Vagina (tissue), 2 donors: ENCODE measurements around the gene BSND.

Experiments used
- CTCF ChIP-seq, 3 experiments: fragments of 450-650 bp in 2 of 3; fragments of 200-600 bp in 1 of 3; sonication (generic) in 1 of 3; IDR thresholded peaks; one replicate each; pipeline ENCODE4 v1.5.1; 2017 to 2019; ENCODE audit warnings: antibody characterized with exemption in 3 of 3, mild to moderate bottlenecking in 2 of 3, moderate library complexity in 2 of 3
- POLR2A ChIP-seq, 2 donors: fragments of 450-650 bp; IDR thresholded peaks; one replicate each; pipeline ENCODE4 v1.6.1; 2017; ENCODE audit warnings: antibody characterized with exemption in 2 of 2, mild to moderate bottlenecking in 2 of 2, moderate library complexity in 2 of 2
- POLR2AphosphoS5 ChIP-seq, 2 donors: sonication (generic); formaldehyde crosslinking; IDR thresholded peaks; one replicate each; pipeline ENCODE4 v1.9.0; 2017; ENCODE audit warnings: antibody characterized with exemption in 2 of 2, mild to moderate bottlenecking in 2 of 2, low read depth in 1 of 2; ENCODE audit not compliant: insufficient read depth in 1 of 2

DNA sequence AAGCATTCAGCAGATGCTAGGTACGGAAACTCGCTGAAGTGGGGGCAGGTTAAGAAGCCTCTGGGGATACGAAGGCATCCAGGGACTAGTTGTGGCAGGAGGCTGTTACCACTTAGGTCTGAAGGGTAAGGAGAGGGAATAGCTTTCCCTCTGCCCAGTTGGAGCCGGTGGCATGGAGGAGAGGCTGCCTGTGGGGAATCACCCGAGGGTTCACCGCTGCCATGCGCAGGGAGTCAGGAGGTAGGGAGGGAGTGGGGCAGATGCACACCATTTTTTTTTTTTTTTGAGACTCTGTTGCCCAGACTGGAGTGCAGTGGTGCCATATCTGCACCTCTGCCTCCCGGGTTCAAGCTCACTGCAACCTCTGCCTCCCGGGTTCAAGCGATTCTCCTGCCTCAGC, 46.7 kb downstream of the BSND start:
- TF ChIP-seq CTCF (IDR thresholded peaks at IDR 0.05) (no peak), POLR2A (IDR thresholded peaks at IDR 0.05) (no peak), POLR2AphosphoS5 (IDR thresholded peaks at IDR 0.05; ENCODE audit: insufficient read depth in 1 of 2, low read depth in 1 of 2) (no peak)
